COLO829 (cell line): ENCODE data around the gene NFAM1.

Source experiments
- DNase-seq: peaks from one replicate; pipeline ENCODE4 v3.0.0; 2012; ENCODE audit warnings: low spot score

NFAM1 gene, protein sequence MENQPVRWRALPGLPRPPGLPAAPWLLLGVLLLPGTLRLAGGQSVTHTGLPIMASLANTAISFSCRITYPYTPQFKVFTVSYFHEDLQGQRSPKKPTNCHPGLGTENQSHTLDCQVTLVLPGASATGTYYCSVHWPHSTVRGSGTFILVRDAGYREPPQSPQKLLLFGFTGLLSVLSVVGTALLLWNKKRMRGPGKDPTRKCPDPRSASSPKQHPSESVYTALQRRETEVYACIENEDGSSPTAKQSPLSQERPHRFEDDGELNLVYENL

DNA sequence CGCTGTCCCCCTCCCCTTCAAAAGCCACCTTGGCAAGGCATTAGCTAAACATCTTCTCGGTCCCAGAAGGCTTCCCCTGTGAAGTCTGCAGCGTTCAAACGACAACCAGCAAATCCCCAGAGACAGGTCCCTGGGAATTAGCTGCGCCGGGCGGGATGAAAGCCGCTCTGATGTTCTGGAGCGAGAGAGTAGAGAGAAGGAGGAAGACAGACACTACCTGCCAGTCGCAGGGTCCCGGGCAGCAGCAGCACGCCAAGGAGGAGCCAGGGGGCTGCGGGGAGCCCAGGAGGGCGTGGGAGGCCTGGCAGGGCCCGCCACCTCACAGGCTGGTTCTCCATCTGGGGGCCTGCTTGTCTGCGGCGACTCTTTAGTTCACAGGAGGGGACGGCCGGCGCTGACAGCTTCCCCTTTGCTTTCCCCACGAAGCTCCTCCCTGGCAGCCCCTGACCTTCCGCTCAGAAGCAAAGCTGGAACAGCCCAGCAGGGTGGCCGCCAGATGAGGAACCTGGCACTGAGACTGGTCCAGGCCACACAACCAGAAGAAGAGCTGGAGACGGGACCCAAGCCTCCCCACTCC is at the start of gene NFAM1:
TSS of gene NFAM1 (minus strand) at position 384 of the 577 bp plus-strand sequence. CDS start at position 338, 46 bp downstream.
- no peak for DNase-seq

DNA sequence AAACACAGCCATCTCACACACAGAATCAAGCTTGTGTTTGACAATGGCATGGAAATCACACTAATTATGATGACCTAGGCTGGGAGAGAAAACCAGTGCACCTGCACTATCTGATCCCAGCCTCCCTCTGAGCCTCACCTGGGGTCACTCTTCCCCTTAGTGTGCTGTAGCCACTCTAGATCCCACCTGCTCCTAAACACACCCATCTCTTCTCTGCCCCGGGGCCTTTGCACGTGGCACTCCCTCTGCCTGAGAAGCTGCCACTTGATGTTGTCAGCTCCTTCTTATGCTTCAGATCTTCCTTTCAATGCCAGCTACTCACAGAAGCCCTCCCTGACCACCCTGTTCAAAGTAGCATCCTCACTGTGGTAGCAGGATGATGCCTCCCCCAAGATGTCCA is 42.9 kb upstream of the NFAM1 start:
- no peak for DNase-seq

DNA sequence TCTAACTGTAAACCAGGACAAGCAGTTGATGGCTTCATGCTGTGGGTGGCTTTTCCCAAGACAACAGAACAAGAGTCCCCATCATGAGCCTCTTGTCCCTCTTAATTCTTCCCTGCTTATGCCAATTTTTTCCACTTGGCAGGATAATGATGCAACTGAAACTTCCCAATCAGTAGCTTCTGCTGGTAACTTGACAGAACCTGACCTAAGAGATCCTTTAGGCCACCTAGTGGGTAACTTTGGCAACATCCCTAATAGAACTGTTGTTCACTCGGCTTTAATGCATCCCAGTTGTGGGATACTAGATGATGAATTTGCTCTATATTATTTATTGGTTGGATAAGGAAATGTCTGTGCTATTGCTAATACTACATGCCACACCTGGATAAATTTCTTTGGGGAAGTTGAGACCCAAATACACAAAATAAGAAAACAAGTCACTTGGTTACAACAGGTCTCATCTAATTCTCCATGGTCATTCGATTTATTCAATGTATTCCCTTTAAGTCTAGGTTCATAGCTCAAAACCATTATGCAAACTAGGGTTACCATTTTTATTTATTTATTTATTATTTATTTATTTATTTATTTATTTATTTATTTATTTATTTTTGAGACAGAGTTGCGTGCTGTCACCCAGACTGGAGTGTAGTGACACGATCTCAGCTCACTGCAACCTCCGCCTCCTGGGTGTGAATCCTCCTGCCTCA is 41.4 kb upstream of the NFAM1 start:
- DNase-seq, result peak; percentile 66

DNA sequence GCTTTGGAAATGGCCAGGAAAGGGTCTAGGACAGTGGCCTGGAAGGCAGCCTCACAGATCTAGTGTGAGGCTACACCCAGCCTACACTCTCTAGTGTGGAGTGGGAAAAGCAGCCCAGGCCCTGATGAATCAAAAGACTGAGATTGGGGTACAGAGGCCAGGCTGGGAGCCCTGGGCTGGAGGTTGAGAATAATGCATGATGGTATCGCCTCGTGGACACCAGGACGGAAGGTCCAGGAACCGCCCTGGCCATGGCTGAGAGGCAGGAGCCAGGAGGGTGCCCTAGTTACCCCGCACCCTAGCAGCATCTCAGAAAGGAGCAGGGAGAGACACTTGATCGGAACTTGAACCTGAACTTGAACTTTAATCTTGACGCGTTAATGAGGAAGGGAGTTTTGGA is 40.5 kb upstream of the NFAM1 start:
- no peak for DNase-seq

DNA sequence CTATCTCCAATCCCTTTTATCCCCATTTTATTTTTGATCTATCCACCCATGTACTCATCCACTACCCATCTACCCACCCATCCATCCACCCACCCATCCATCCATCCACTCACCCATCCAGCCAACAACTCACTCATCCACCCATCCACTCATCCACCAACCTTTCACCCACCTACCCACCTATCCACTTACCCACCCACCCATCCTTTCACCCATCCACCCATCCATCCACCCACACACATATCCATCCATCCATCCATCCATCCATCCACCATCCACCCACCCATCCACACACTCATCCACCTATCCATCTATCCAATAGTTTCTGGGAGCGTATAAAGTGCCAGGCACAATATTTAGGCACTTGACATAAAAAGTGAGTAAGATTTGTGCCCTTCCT is 39.2 kb upstream of the NFAM1 start:
- no peak for DNase-seq

DNA sequence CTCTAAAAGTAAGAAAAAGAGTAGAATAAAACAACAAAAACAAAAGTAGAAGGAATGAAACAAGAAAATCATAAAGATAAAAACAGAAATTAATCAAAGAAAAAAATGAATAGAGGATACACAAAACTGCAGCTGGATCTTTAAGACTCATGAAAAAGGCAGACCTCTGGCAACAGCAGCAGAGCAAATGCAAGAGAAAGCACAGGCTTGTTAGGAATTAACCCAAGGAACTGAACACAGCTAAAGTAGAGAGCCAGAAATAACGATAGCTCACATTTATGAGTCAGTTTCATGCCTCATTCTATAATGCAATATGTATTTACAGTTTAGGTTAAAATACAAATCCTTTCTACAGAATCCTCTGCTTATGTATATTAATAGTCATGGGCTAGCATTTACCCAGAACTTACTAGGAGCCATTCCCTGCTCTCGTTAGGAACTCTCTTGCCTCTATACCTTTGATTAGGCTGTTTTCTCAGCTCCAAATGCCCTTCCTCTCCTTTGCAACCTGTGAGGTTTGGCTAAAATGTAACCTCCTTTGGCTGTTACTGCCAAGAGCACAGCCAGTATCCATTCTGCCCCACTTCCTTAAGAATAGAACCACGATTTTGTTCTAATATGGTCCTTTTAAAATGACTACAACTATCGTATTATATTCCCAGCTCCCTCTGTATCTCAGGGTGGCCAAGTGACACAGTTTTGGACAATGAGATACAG is 38.3 kb upstream of the NFAM1 start:
- no peak for DNase-seq

DNA sequence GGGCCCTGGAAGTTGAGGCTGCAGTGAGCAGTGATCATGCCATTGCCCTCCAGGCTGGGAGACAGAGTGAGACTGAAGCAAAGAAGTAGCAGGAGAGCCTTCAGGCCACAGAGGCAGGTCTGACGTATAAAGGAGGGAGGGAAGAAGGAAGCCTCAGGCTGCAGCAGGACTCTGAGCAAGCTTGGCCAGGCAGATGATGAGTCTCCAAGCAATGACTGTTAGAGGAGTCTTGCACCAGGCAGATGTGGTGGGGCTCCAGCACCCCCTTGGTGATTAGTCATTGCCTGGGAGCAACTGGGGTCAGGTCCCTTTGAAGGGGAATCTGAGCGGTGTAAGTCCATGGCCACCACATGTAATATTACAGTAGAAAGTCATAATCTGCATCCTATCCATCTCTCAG is 36.6 kb upstream of the NFAM1 start:
- DNase-seq, result no peak

DNA sequence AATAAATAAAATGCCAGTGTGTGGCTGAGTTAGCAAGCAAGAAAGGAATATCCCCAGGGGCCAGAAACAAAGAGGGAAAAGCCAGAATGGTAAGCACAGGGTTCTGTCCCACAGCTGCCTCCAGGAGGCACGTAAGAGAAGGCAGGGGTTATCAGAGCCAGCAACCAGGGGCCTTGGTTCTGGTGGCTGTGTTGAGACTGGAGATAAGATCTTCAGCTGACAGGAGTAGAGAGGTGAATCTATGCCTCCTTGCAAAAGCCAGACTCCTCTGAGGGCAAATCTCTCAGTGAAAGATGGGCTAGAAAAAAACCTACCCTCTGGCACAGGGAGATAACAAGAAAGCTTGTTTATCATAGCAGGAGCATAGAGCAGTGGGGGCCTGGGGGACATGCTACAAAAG is 29.8 kb upstream of the NFAM1 start:
- DNase-seq, result no peak

DNA sequence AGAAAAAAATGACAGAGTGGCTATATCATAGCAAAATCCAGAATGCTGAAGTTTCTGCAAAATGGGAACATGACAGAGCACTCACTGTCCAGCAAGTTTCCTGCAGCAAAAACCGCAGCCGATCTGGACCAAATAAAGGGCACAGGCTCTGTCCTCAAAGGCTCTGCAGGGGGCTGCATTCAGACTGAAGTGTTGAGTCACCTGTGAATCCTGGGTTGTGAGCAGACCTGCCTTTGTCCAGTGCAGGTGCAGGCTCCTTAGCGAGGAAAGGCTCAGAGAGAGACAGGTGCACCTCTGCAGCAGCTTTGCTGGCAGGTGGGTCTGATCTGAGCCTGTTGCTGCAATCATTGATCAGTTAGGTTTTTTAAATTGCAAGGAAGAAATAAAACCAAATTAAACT is 29.3 kb upstream of the NFAM1 start:
- DNase-seq, result no peak

DNA sequence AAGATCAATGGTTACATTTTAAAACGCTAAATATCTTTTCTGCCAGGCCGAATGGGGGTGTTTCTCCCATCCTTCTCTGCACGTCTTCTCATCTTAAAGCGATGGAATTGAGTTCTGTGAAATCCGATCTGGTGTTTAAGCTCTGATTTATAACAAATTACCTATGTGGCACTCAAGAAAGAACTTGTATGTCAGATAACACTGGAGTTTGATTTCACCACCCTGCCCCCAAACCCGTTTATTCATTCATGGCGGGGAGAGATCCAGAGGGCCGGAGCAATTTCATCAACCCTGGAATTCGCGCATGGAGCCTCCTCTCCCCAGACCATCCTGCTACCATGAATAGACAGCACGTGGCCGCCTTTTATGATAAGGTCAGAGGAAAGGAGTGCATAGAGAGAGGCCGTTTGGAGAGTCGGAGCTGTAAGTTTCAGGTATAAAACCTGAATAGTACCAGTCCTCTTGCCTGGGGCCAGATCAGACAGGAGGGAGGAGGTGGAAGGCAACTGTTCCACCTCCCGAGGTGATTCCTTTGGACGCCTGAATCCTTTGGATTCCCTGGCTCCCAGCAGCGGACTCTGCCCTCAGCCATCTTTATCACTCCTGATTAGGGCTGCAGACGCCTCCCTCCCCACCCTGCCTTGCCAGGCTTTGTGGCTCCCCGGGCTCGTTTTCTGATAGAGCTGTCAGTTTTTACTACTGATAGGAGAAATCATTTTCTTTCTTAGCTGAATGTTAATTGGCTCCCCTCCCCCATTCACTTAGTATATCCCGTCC is 27.3 kb upstream of the NFAM1 start:
- DNase-seq, result no peak

DNA sequence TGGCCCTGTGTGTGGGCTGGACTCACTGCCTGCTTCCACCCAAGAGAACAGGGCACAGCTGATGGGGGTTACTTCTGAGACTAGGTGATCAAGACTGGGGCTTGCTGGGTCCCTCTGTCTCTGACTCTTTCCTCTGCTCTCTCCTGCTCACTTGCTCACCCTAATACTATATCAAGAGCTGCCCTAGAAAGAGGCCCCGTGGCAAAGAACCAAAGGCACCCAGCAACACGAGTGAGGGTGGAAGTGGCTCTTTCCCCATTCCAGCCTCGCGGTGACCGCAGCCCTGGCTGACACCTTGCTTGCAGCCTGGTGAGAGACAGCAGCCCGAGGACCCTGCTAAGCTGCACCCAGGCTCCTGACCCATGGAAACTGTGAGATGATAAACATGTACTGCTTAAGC is 20.7 kb upstream of the NFAM1 start:
- DNase-seq, result no peak

DNA sequence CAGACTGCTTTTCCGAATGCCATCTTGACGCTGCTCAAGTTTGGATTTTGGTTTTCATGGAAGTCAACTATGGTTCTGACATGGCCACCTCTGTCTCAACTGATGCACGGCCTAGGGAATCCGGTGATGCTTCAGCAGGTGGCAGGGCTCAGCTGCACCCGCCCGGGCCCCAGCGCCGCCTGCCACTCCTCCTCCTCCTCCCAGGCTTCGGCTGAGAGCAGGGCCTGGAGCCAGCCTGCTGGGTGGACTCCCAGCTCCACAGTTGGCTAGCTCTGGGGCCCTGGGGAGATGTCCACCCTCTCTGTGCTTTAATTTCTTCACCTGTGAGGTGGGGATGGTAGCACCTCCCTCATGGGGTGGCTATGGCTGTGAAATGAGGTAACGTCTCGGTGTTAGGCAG is 20.3 kb upstream of the NFAM1 start:
- no peak for DNase-seq

DNA sequence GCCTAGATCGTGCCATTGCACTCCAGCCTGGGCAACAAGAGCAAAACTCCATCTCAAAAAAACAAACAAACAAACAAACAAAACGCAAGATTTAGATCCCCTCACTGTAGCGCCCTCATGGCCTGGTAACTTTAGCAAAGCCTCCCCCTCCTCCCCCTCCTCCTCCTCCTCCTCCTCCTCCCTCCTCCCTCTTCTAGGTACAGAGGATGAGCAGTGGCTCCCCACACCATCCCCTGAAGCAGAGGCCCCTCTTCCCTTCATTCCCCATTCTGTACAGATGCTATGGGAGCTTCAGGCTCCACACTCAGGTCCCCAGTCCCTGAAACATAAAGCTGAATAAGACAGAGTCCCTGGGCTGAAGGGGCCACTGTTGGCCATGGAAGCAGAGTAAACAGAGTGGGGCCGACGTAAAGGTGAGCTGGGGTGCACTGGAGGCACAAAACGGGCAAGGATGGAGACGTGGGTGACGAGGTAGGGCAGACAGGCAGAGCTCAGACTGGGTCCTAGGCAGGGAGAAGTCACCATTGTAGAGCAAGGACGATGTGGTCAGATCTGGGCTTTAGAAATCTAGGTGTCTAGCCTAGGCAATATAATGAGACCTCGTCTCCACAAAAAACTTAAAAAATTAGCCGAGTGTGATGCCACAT is 19.4 kb upstream of the NFAM1 start:
- DNase-seq, result no peak

DNA sequence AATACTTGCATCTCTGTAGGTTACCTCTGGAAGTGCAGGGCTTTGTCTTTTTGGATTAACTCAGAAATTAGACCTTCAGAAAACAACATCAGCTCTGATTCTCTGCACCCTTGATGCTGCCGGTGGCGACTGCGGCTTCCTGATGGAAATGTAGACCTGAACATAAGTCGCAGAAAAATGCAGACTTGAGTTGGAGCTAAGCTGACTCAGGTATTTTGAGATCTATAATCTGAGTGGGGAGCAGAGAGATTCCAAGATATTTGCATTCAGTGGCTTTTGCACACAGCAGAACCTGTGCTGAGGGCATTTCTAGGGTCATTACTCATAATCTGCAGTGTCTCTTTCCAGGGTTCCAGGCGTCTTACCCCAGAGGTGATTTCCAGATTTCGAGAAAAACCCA is 18.7 kb upstream of the NFAM1 start:
- no peak for DNase-seq

DNA sequence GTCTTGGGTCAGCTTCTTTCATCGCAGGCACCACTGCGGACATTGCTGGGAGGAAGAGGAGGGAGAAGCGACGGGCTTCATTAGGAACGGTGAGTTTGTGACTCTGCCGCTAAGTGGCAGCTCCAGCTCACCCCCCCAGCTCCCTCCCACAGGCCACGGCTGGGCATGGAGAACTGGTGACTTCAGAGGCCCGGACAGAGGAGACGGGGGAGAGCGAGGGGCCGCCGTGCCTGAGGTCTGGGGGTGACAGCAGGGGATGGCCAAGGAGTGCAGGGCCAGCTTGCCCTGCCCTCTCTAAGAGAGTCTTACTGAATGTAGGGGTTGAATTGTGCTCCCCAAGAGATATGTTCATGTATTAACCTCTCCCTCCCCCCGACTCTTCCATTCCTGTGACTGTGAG is 13.9 kb upstream of the NFAM1 start:
- no peak for DNase-seq

DNA sequence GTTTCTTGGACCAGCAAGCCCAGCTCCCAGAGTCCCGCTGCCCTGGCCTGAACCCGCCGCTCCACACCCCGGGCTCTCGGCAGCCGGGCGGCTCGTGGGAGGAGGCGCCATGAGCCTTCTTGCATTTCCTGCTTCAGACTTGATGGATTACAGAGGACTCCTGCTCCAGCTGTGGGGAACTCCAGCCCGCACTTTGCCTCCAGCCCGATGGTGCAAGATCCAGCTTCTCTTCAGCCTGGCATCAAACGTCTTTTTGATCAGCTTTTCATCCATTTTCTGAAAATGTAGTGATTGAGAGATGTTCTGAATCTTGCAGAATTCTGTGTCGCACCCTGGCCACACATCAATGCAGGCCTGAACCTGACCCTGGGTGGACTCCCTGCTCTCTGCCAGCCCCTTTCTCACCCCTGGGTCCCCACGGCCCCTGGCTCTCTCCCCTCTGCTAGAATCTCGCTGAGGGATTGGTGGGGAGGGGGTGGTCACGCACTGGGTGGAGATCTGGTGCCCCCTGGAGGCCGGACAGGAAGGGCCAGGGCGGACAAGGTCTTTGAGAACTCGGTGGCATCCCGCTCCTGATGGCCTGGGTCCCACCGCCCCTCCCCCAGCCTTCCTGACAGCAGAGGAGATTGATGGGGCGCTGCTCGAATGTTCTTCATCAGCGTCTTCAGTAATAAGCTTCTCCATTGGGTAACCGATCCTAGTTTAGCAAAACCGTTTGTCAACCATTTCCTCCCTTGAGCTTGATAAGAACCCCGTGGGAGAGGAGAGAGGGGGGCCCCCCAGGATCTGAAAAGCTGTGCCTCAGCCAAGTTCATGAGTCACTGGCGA is 12.1 kb upstream of the NFAM1 start:
- DNase-seq, result peak; percentile 93

DNA sequence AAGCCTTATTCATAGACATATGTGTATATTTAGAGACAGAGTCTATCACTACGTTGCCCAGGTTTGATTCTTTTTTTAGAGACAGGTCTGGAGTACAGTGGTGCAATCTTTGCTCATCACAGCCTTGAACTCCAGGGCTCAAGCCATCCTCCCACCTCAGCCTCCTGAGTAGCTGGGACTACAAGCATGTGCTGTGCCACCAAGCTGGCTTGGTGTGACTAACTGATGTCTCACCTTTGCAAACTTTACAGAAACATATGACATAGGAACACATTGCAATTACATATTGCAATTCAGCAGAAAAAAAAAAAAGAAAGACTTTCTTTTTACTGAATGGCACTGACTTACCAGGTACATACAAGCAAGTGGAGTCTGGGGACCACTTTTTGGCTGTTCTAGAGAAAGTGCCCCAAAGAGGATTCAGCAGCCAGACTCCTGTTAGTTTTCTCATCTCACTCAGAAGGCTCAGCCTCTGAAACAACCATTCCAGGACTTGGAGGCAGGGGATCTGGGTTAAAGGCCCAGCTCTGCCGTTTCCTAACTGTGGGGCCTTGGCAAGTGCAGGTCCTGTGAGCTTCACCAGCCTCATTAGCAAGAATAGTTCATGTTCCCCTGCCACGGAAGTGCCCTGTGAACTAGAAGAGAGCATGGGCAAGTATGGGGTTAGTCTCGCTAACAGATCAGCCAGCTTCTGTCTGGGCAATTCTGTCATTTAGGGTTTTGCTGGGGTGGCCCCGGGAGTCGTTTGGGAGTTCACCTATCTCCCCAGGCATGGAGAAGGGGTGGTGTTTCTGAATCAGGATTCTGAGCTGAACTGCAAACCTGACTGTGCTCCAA is 11.3 kb upstream of the NFAM1 start:
- DNase-seq, result no peak

DNA sequence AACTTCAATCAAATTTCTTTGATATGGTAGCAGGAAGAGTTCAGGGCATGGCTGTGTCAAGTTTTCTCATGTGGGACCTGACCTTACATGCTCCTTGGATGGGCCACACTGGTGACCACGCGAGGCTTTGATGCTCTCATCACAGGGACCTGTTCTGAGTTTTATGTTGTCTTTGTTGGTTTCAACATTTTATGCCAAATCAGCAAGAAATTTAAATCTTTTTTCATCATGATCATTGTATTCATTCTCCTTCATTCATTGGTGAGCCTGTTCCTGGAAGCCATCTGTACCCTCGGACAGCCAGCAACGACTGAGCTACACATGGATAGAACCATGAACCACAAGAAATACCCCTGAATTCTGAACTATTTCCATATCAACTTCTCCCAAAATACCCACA is 10.5 kb upstream of the NFAM1 start:
- DNase-seq, result no peak

DNA sequence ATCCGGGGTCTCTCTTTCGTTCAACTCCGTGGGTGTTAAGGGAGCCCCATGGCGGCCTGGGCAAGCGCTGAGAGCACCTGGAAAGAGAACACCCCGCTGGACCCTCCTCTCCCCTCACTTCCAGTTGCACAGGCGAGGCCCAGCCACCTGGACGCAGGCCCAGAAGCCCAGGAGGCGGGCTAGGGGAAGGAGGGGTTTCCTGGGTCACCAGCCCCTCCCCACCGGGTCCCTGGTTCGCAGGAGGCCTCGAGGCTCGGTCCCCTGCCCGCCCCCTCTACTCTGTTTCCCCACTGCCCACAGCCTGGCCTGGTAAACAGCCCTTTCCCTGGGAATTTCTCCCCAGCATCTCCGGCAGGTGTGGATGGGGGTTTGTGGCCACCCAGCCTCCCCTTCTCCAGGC is 8.5 kb upstream of the NFAM1 start:
- DNase-seq, result no peak
